K562 (cell line): ENCODE measurements around the gene STK11. TPM values are rescaled to one million over a fixed set of nuclear protein-coding genes. Genes with fewer than 3 reads are reported as not detected.

Experiments used
- ATAC-seq: fragments of 200-7000 bp; cut with Tn5 transposase; 3 replicates; pipeline ENCODE4 v1.9.1; 2020; ENCODE audit warnings: moderate library complexity
- BruUV-seq: library from RNA; stranded (reverse); fragments of 400-500 nt; replicated peaks from 2 replicates; lab custom pipeline; 2021; lab: Mats Ljungman, UMichigan
- CTCF ChIA-PET: fragments of 300-600 bp; formaldehyde crosslinking; extraction: SDS; loops from one replicate; lab custom pipeline; 2021; ENCODE audit warnings: low intra/inter-chr PET ratio; lab: Yijun Ruan, JAX
- POLR2A ChIA-PET: fragments of 300-600, 350-650 bp; sonication (Branson Sonifier 250); formaldehyde crosslinking; extraction: SDS; loops from one replicate; lab custom pipeline; 2021; ENCODE audit warnings: antibody characterized with exemption, inconsistent platforms; lab: Yijun Ruan, JAX
- DNase-seq, 4 experiments: peaks; one replicate each; pipeline versions ENCODE4 v3.0.0 to v3.0.0-alpha.2; 2011 to 2018; ENCODE audit warnings: low spot score in 3 of 4, mixed read lengths in 3 of 4; ENCODE audit errors: extremely low read depth in 1 of 4
- FAIRE-seq: peaks from 2 replicates; lab custom pipeline; 2011; peaks lifted over from hg19 to GRCh38; lab: Jason Lieb, UNC
- H2AFZ ChIP-seq: 2 replicates; pipeline ENCODE4 v1.6.0; 2011; ENCODE audit warnings: low read depth, low read length, control low read depth, inconsistent platforms
- H3K27ac ChIP-seq: fragments of 200-600 bp; 3 replicates; pipeline ENCODE4 v1.8.0; 2011; ENCODE audit warnings: low read depth, mild to moderate bottlenecking, control low read depth, inconsistent platforms, low read length, moderate library complexity, mixed read lengths; ENCODE audit errors: extremely low read depth
- H3K27me3 ChIP-seq, 2 experiments: fragments of 300-600 bp in 1 of 2; 2 replicates in 1 of 2; 3 replicates in 1 of 2; pipeline versions ENCODE4 v1.6.0 to v1.8.0; 2011; ENCODE audit warnings: inconsistent platforms in 2 of 2, low read length in 2 of 2, mild to moderate bottlenecking in 1 of 2, mixed read lengths in 1 of 2, moderate library complexity in 1 of 2; ENCODE audit not compliant: control insufficient read depth in 2 of 2, insufficient read depth in 2 of 2
- H3K36me3 ChIP-seq: fragments of 300-600 bp; 3 replicates; pipeline ENCODE4 v1.8.0; 2011; ENCODE audit warnings: mild to moderate bottlenecking, low read length, inconsistent platforms; ENCODE audit not compliant: control insufficient read depth, insufficient read depth
- H3K4me1 ChIP-seq, 2 experiments: fragments of 200-600 bp in 1 of 2; replicated peaks in 1 of 2; 2 replicates in 1 of 2; 3 replicates in 1 of 2; pipeline versions ENCODE4 v1.5.1 to v1.8.0; 2011; ENCODE audit warnings: inconsistent platforms in 2 of 2, low read length in 2 of 2, mild to moderate bottlenecking in 1 of 2, mixed read lengths in 1 of 2, moderate library complexity in 1 of 2; ENCODE audit not compliant: control insufficient read depth in 2 of 2, insufficient read depth in 2 of 2
- H3K4me2 ChIP-seq: 2 replicates; pipeline ENCODE4 v1.6.1; 2011; ENCODE audit warnings: low read length, control low read depth, inconsistent platforms, mixed read lengths; ENCODE audit not compliant: insufficient read depth
- H3K4me3 ChIP-seq: fragments of 200-600 bp; sonication (generic), shearing (Covaris generic); 2 replicates; pipeline ENCODE4 v1.5.1; 2016; ENCODE audit warnings: control low read depth, inconsistent platforms
- H3K79me2 ChIP-seq: fragments of 200-600 bp; 3 replicates; pipeline ENCODE4 v1.8.0; 2011; ENCODE audit warnings: low read length, inconsistent platforms; ENCODE audit not compliant: control insufficient read depth, insufficient read depth
- H3K9ac ChIP-seq, 2 experiments: 2 replicates each; pipeline versions ENCODE4 v1.6.0 to v1.6.1; 2011; ENCODE audit warnings: low read depth in 2 of 2, low read length in 2 of 2, control low read depth in 1 of 2, inconsistent platforms in 1 of 2, mild to moderate bottlenecking in 1 of 2, mixed read lengths in 1 of 2; ENCODE audit not compliant: insufficient read depth in 1 of 2
- H3K9me1 ChIP-seq: one replicate; pipeline ENCODE4 v1.6.0; 2011; ENCODE audit warnings: inconsistent platforms, mild to moderate bottlenecking, low read length, moderate library complexity; ENCODE audit not compliant: control insufficient read depth, insufficient read depth
- H3K9me3 ChIP-seq: replicated peaks from 2 replicates; pipeline ENCODE4 v1.5.1; 2011; ENCODE audit warnings: low read depth, low read length, inconsistent platforms; ENCODE audit not compliant: control insufficient read depth, insufficient read depth
- H4K20me1 ChIP-seq: replicated peaks from 2 replicates; pipeline ENCODE4 v1.6.1; 2011; ENCODE audit warnings: low read length, inconsistent platforms, mixed read lengths; ENCODE audit not compliant: control insufficient read depth, insufficient read depth
- FOXP1 ChIP-seq: sonication (generic); formaldehyde crosslinking; IDR thresholded peaks from 2 replicates; pipeline ENCODE4 v1.8.0; 2022; ENCODE audit warnings: mild to moderate bottlenecking, missing genetic modification reagents
- GATAD2B ChIP-seq: fragments of 450-650 bp; IDR thresholded peaks from 2 replicates; pipeline ENCODE4 v1.6.1; 2017; ENCODE audit warnings: mild to moderate bottlenecking, borderline replicate concordance
- LCOR ChIP-seq: sonication (generic); formaldehyde crosslinking; IDR thresholded peaks from 2 replicates; pipeline ENCODE4 v1.8.0; 2022; ENCODE audit warnings: mild to moderate bottlenecking, missing genetic modification reagents
- MTF1 ChIP-seq: fragments of 250-450 bp; sonication (Bioruptor Pico); IDR thresholded peaks from 2 replicates; pipeline ENCODE4 v1.9.0; 2021; ENCODE audit warnings: moderate library complexity, mild to moderate bottlenecking, inconsistent platforms, borderline replicate concordance
- POLR2G ChIP-seq: fragments of 200-400 bp; formaldehyde crosslinking; IDR thresholded peaks from 2 replicates; pipeline ENCODE4 v1.6.1; 2017; ENCODE audit warnings: low read depth, mild to moderate bottlenecking, antibody characterized with exemption, low read length, moderate library complexity
- RAD21 ChIP-seq, 2 experiments: fragments of 250-450 bp in 1 of 2; fragments of 450-650 bp in 1 of 2; sonication (Bioruptor Pico) in 1 of 2; formaldehyde crosslinking in 1 of 2; IDR thresholded peaks in 1 of 2; conservative IDR thresholded peaks in 1 of 2; 2 replicates each; pipeline versions ENCODE4 v1.4.0 to v1.8.0; 2020 to 2022; ENCODE audit warnings: mild to moderate bottlenecking in 2 of 2, moderate library complexity in 1 of 2
- SREBF2 ChIP-seq: sonication (generic); formaldehyde crosslinking; IDR thresholded peaks from 2 replicates; pipeline ENCODE4 v1.4.0; 2020; ENCODE audit warnings: mild to moderate bottlenecking, missing genetic modification reagents
- ZBTB7A ChIP-seq: IDR thresholded peaks from 2 replicates; pipeline ENCODE4 v1.6.1; 2011; ENCODE audit warnings: low read depth, mild to moderate bottlenecking, low read length, moderate library complexity, borderline replicate concordance; ENCODE audit not compliant: control insufficient read depth
- ZNF696 ChIP-seq: fragments of 250-450 bp; sonication (Bioruptor Pico); conservative IDR thresholded peaks from 2 replicates; pipeline ENCODE4 v1.4.0; 2020; ENCODE audit warnings: mild to moderate bottlenecking, moderate library complexity
- ZNF778 ChIP-seq: fragments of 450-650 bp; formaldehyde crosslinking; IDR thresholded peaks from 2 replicates; pipeline ENCODE4 v1.4.0; 2020; ENCODE audit warnings: mild to moderate bottlenecking, moderate library complexity
- WGBS: fragments of 100-300 bp; shearing (Covaris generic); methylation state at CpG from one replicate; pipeline ENCODE4 v1.1.6; 2016; ENCODE audit warnings: low coverage, mixed read lengths; ENCODE audit not compliant: insufficient coverage; ENCODE audit errors: missing lambda C conversion rate; 5-methylcytosine and 5-hydroxymethylcytosine counted together
- in situ Hi-C: fragments of 300-500 bp; cut with MboI; formaldehyde crosslinking; loops from 4 replicates; pipeline ENCODE4 v1.15.0; 2018; ENCODE audit warnings: inconsistent platforms, mixed read lengths
- intact Hi-C: fragments of 100-400 bp; cut with micrococcal nuclease; formaldehyde crosslinking; loops from 2 replicates; pipeline ENCODE4 v1.14.2; 2022
- polyA plus RNA-seq, 8 experiments: library from polyadenylated mRNA; depleted of rRNA in 4 of 8; stranded (reverse) in 5 of 8; unstranded in 3 of 8; fragments of >200 nt; fragmentation: Nextera tagmentation in 2 of 8; fragmentation: Illumina TruSeq in 1 of 8; extraction: Ambion mirVana in 2 of 8; extraction: Trizol in 1 of 8; gene quantifications; 2 replicates each; pipeline versions ENCODE4 v1.2.1 to v1.2.3, GENCODE V29; 2011 to 2014; ENCODE audit warnings: inconsistent platforms in 1 of 8, missing spikeins in 1 of 8
- total RNA-seq, 7 experiments: library from RNA; depleted of rRNA in 6 of 7; stranded (reverse); fragments of >200 nt in 6 of 7; fragmentation: Illumina TruSeq in 2 of 7; extraction: Trizol in 2 of 7; gene quantifications; 2 replicates each; pipeline versions ENCODE4 v1.2.1 to v1.2.3, GENCODE V29; 2011 to 2021; ENCODE audit warnings: low replicate concordance in 1 of 7
- TF ChIP-seq, protein P1 (sequence below), 3 experiments: IDR thresholded peaks in 2 of 3; conservative IDR thresholded peaks in 1 of 3; 2 replicates each; pipeline ENCODE4 v1.5.1; 2011 to 2012; ENCODE audit warnings: low read length in 3 of 3, mild to moderate bottlenecking in 3 of 3, control low read depth in 2 of 3, improper control_type of control experiment in 1 of 3, inconsistent platforms in 1 of 3, low read depth in 1 of 3, mixed read lengths in 1 of 3, moderate library complexity in 1 of 3; ENCODE audit not compliant: insufficient read depth in 2 of 3
- TF ChIP-seq, protein P2 (sequence below), 2 experiments: fragments of 450-650 bp; conservative IDR thresholded peaks; 2 replicates each; pipeline ENCODE4 v1.6.1; 2017; ENCODE audit warnings: mild to moderate bottlenecking in 2 of 2, moderate library complexity in 2 of 2
- TF ChIP-seq, protein P3 (sequence below): sonication (generic); formaldehyde crosslinking; IDR thresholded peaks from 2 replicates; pipeline ENCODE4 v1.8.1; 2023; ENCODE audit warnings: mild to moderate bottlenecking, missing genetic modification reagents

The STK11 gene
- total and polyA plus RNA-seq, 9 of the 15 experiments (the other 6 are each of a cell fraction or from before 2014, with no cell fraction given), result 0.15 to 96.5 (median 31.7) TPM

DNA sequence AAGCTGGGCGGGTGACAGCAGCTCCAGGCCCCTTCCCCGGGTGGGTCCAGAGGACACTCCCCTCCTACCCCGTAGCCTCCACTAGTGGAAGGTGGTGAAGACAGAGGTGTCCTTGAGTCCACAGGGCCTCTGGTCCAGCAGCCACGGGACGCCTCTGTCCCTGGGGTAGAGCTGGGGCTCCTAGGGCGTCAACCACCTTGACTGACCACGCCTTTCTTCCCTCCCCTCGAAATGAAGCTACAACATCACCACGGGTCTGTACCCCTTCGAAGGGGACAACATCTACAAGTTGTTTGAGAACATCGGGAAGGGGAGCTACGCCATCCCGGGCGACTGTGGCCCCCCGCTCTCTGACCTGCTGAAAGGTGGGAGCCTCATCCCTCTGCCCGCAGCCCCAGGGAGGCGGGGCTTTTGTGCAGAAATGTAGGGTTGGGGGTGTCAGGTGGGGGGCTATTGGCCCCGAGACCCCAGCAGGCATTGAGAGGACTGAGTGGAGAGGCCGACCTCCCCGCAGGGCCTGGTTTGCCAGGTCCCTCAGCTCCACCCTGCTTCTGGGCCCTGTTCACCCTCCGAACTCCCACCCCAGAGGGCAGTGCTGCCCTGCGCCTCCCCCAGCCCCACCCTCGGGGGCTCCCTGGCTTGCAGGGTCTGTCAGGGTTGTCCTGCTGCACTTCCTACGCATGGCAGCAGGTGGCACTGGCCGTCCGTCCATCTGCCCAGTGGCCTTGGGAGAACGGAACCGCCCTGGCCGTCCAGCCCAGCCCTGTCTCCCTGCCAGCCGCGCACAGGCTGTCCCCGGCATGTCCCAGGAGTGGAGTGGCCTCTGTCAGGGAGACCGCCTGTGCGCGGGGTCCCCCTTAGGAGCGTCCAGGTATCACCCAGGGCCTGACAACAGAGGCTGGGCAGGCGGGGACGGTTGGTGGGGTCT lies 15.7 kb downstream of the STK11 start:
- peaks cover 84% of the 10 kb centered on the region; the same call in 2 of the 3 replicates for H3K36me3 ChIP-seq
- 94% methylated on average over 23 of the region's 38 CpGs for WGBS
- H3K4me2 ChIP-seq, result no peak overlapping the region
- H3K9ac ChIP-seq, result peak overlapping the region in 1 of 2 experiments; percentile 35; a peak in 1 of 4 replicates
- no TSS peak for BruUV-seq
- intact Hi-C loops, result loop anchor here (2.0 kb wide), 1 partner anchor 16 kb away; no protein-coding TSS in a partner anchor
- peaks cover 33% of the 10 kb centered on the region for H4K20me1 ChIP-seq
- peaks cover 13 to 83% of the 10 kb centered on the region in 2 experiments; a peak in 4 of 5 replicates for H3K4me1 ChIP-seq
- H3K9me3 ChIP-seq, result no peaks in the 10 kb centered on the region
- CTCF ChIA-PET, result interaction anchor here (0.6 to 0.8 kb wide), 3 partner anchors 19 to 27 kb away, joined by 3 read pairs; partner anchors contain the start of gene MIDN
- TF ChIP-seq RAD21 (CRISPR knock-in tag; conservative IDR thresholded peaks at IDR 0.05 in 1 of 2, IDR thresholded peaks at IDR 0.05 in 1 of 2) (peak in 1 of 2 experiments; percentile 31; a peak in 2 of 4 replicates), ZNF696 (CRISPR knock-in tag) (no peak), ZBTB7A (peak; percentile 58; the same call in 1 of the 2 replicates), MTF1 (CRISPR knock-in tag) (no peak), FOXP1 (CRISPR knock-in tag) (0 out of 2 replicates have a peak, but pooled peaks have one; percentile 43), LCOR (CRISPR knock-in tag) (no peak), ZNF778 (CRISPR knock-in tag) (no peak), GATAD2B (no peak), SREBF2 (CRISPR knock-in tag) (no peak), POLR2G (peak; percentile 67)
- TF ChIP-seq, protein P1, sequence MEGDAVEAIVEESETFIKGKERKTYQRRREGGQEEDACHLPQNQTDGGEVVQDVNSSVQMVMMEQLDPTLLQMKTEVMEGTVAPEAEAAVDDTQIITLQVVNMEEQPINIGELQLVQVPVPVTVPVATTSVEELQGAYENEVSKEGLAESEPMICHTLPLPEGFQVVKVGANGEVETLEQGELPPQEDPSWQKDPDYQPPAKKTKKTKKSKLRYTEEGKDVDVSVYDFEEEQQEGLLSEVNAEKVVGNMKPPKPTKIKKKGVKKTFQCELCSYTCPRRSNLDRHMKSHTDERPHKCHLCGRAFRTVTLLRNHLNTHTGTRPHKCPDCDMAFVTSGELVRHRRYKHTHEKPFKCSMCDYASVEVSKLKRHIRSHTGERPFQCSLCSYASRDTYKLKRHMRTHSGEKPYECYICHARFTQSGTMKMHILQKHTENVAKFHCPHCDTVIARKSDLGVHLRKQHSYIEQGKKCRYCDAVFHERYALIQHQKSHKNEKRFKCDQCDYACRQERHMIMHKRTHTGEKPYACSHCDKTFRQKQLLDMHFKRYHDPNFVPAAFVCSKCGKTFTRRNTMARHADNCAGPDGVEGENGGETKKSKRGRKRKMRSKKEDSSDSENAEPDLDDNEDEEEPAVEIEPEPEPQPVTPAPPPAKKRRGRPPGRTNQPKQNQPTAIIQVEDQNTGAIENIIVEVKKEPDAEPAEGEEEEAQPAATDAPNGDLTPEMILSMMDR (IDR thresholded peaks at IDR 0.05 in 2 of 3, conservative IDR thresholded peaks at IDR 0.05 in 1 of 3; ENCODE audit: insufficient read depth in 2 of 3, low read depth in 1 of 3, low read length in 3 of 3), result peak; percentile 50 to 65 (median 53)
- TF ChIP-seq, protein P2, sequence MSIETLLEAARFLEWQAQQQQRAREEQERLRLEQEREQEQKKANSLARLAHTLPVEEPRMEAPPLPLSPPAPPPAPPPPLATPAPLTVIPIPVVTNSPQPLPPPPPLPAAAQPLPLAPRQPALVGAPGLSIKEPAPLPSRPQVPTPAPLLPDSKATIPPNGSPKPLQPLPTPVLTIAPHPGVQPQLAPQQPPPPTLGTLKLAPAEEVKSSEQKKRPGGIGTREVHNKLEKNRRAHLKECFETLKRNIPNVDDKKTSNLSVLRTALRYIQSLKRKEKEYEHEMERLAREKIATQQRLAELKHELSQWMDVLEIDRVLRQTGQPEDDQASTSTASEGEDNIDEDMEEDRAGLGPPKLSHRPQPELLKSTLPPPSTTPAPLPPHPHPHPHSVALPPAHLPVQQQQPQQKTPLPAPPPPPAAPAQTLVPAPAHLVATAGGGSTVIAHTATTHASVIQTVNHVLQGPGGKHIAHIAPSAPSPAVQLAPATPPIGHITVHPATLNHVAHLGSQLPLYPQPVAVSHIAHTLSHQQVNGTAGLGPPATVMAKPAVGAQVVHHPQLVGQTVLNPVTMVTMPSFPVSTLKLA (conservative IDR thresholded peaks at IDR 0.05), result no peak
- TF ChIP-seq, protein P3, sequence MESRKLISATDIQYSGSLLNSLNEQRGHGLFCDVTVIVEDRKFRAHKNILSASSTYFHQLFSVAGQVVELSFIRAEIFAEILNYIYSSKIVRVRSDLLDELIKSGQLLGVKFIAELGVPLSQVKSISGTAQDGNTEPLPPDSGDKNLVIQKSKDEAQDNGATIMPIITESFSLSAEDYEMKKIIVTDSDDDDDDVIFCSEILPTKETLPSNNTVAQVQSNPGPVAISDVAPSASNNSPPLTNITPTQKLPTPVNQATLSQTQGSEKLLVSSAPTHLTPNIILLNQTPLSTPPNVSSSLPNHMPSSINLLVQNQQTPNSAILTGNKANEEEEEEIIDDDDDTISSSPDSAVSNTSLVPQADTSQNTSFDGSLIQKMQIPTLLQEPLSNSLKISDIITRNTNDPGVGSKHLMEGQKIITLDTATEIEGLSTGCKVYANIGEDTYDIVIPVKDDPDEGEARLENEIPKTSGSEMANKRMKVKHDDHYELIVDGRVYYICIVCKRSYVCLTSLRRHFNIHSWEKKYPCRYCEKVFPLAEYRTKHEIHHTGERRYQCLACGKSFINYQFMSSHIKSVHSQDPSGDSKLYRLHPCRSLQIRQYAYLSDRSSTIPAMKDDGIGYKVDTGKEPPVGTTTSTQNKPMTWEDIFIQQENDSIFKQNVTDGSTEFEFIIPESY (CRISPR knock-in tag), result peak; percentile 35; the same call in 1 of the 2 replicates
- H3K4me3 ChIP-seq, result no peak overlapping the region
- peaks cover 5% of the 10 kb centered on the region for H3K9me1 ChIP-seq
- FAIRE-seq (no peak), DNase-seq (no peak), ATAC-seq (peak; percentile 51)
- in situ Hi-C loops, result no loop called here
- peaks cover 53% of the 10 kb centered on the region for H3K79me2 ChIP-seq
- no peak overlapping the region for H3K27ac ChIP-seq
- no peaks in the 10 kb centered on the region for H3K27me3 ChIP-seq
- POLR2A ChIA-PET, result interaction anchor here (0.8 to 1.0 kb wide), 2 partner anchors 9 to 163 kb away, joined by 3 to 4 read pairs; no protein-coding TSS in a partner anchor
- H2AFZ ChIP-seq, result no peak overlapping the region
